K562 (cell line): ENCODE data around the gene NCL. TPM values are rescaled to one million over a fixed set of nuclear protein-coding genes. Genes with fewer than 3 reads are reported as not detected.

Experiments used
- ATAC-seq: fragments of 200-7000 bp; cut with Tn5 transposase; 3 replicates; pipeline ENCODE4 v1.9.1; 2020; ENCODE audit warnings: moderate library complexity
- BruUV-seq: library from RNA; stranded (reverse); fragments of 400-500 nt; replicated peaks from 2 replicates; lab custom pipeline; 2021; lab: Mats Ljungman, UMichigan
- CTCF ChIA-PET: fragments of 300-600 bp; formaldehyde crosslinking; extraction: SDS; loops from one replicate; lab custom pipeline; 2021; ENCODE audit warnings: low intra/inter-chr PET ratio; lab: Yijun Ruan, JAX
- POLR2A ChIA-PET: fragments of 300-600, 350-650 bp; sonication (Branson Sonifier 250); formaldehyde crosslinking; extraction: SDS; loops from one replicate; lab custom pipeline; 2021; ENCODE audit warnings: antibody characterized with exemption, inconsistent platforms; lab: Yijun Ruan, JAX
- DNase-seq, 4 experiments: peaks; one replicate each; pipeline versions ENCODE4 v3.0.0 to v3.0.0-alpha.2; 2011 to 2018; ENCODE audit warnings: low spot score in 3 of 4, mixed read lengths in 3 of 4; ENCODE audit errors: extremely low read depth in 1 of 4
- FAIRE-seq: peaks from 2 replicates; lab custom pipeline; 2011; peaks lifted over from hg19 to GRCh38; lab: Jason Lieb, UNC
- H2AFZ ChIP-seq: 2 replicates; pipeline ENCODE4 v1.6.0; 2011; ENCODE audit warnings: low read depth, low read length, control low read depth, inconsistent platforms
- H3K27ac ChIP-seq: fragments of 200-600 bp; 3 replicates; pipeline ENCODE4 v1.8.0; 2011; ENCODE audit warnings: low read depth, mild to moderate bottlenecking, control low read depth, inconsistent platforms, low read length, moderate library complexity, mixed read lengths; ENCODE audit errors: extremely low read depth
- H3K27me3 ChIP-seq, 2 experiments: fragments of 300-600 bp in 1 of 2; 2 replicates in 1 of 2; 3 replicates in 1 of 2; pipeline versions ENCODE4 v1.6.0 to v1.8.0; 2011; ENCODE audit warnings: inconsistent platforms in 2 of 2, low read length in 2 of 2, mild to moderate bottlenecking in 1 of 2, mixed read lengths in 1 of 2, moderate library complexity in 1 of 2; ENCODE audit not compliant: control insufficient read depth in 2 of 2, insufficient read depth in 2 of 2
- H3K36me3 ChIP-seq: fragments of 300-600 bp; 3 replicates; pipeline ENCODE4 v1.8.0; 2011; ENCODE audit warnings: mild to moderate bottlenecking, low read length, inconsistent platforms; ENCODE audit not compliant: control insufficient read depth, insufficient read depth
- H3K4me1 ChIP-seq, 2 experiments: fragments of 200-600 bp in 1 of 2; replicated peaks in 1 of 2; 2 replicates in 1 of 2; 3 replicates in 1 of 2; pipeline versions ENCODE4 v1.5.1 to v1.8.0; 2011; ENCODE audit warnings: inconsistent platforms in 2 of 2, low read length in 2 of 2, mild to moderate bottlenecking in 1 of 2, mixed read lengths in 1 of 2, moderate library complexity in 1 of 2; ENCODE audit not compliant: control insufficient read depth in 2 of 2, insufficient read depth in 2 of 2
- H3K4me2 ChIP-seq: 2 replicates; pipeline ENCODE4 v1.6.1; 2011; ENCODE audit warnings: low read length, control low read depth, inconsistent platforms, mixed read lengths; ENCODE audit not compliant: insufficient read depth
- H3K4me3 ChIP-seq: fragments of 200-600 bp; sonication (generic), shearing (Covaris generic); 2 replicates; pipeline ENCODE4 v1.5.1; 2016; ENCODE audit warnings: control low read depth, inconsistent platforms
- H3K79me2 ChIP-seq: fragments of 200-600 bp; 3 replicates; pipeline ENCODE4 v1.8.0; 2011; ENCODE audit warnings: low read length, inconsistent platforms; ENCODE audit not compliant: control insufficient read depth, insufficient read depth
- H3K9ac ChIP-seq, 2 experiments: 2 replicates each; pipeline versions ENCODE4 v1.6.0 to v1.6.1; 2011; ENCODE audit warnings: low read depth in 2 of 2, low read length in 2 of 2, control low read depth in 1 of 2, inconsistent platforms in 1 of 2, mild to moderate bottlenecking in 1 of 2, mixed read lengths in 1 of 2; ENCODE audit not compliant: insufficient read depth in 1 of 2
- H3K9me1 ChIP-seq: one replicate; pipeline ENCODE4 v1.6.0; 2011; ENCODE audit warnings: inconsistent platforms, mild to moderate bottlenecking, low read length, moderate library complexity; ENCODE audit not compliant: control insufficient read depth, insufficient read depth
- H3K9me3 ChIP-seq: replicated peaks from 2 replicates; pipeline ENCODE4 v1.5.1; 2011; ENCODE audit warnings: low read depth, low read length, inconsistent platforms; ENCODE audit not compliant: control insufficient read depth, insufficient read depth
- H4K20me1 ChIP-seq: replicated peaks from 2 replicates; pipeline ENCODE4 v1.6.1; 2011; ENCODE audit warnings: low read length, inconsistent platforms, mixed read lengths; ENCODE audit not compliant: control insufficient read depth, insufficient read depth
- ATF4 ChIP-seq: fragments of 450-650 bp; formaldehyde crosslinking; IDR thresholded peaks from 2 replicates; pipeline ENCODE4 v1.4.0; 2022; ENCODE audit warnings: mild to moderate bottlenecking, moderate library complexity
- NR2C2 ChIP-seq, 2 experiments: fragments of 200-800 bp in 1 of 2; sonication (Bioruptor generic) in 1 of 2; sonication (generic) in 1 of 2; formaldehyde crosslinking in 1 of 2; IDR thresholded peaks; 2 replicates each; pipeline versions ENCODE4 v1.6.1 to v1.8.0; 2016 to 2022; ENCODE audit warnings: mild to moderate bottlenecking in 1 of 2, missing compliant biosample characterization in 1 of 2, missing genetic modification characterization in 1 of 2, missing genetic modification reagents in 1 of 2
- PHF8 ChIP-seq: fragments of 200-600 bp; sonication (generic); IDR thresholded peaks from 2 replicates; pipeline ENCODE4 v1.6.1; 2012; ENCODE audit warnings: mixed run types, mild to moderate bottlenecking, inconsistent platforms, low read length, moderate library complexity, borderline replicate concordance
- RAD21 ChIP-seq, 2 experiments: fragments of 250-450 bp in 1 of 2; fragments of 450-650 bp in 1 of 2; sonication (Bioruptor Pico) in 1 of 2; formaldehyde crosslinking in 1 of 2; IDR thresholded peaks in 1 of 2; conservative IDR thresholded peaks in 1 of 2; 2 replicates each; pipeline versions ENCODE4 v1.4.0 to v1.8.0; 2020 to 2022; ENCODE audit warnings: mild to moderate bottlenecking in 2 of 2, moderate library complexity in 1 of 2
- TFAM ChIP-seq: fragments of 250-450 bp; sonication (Bioruptor Pico); conservative IDR thresholded peaks from 2 replicates; pipeline ENCODE4 v1.5.0; 2021; ENCODE audit warnings: mild to moderate bottlenecking, moderate library complexity
- YBX1 ChIP-seq: fragments of 450-650 bp; IDR thresholded peaks from 2 replicates; pipeline ENCODE4 v1.7.1; 2016; ENCODE audit warnings: mild to moderate bottlenecking
- ZBTB49 ChIP-seq: sonication (generic); formaldehyde crosslinking; IDR thresholded peaks from 2 replicates; pipeline ENCODE4 v1.8.0; 2022; ENCODE audit warnings: missing genetic modification reagents, mild to moderate bottlenecking, borderline replicate concordance
- WGBS: fragments of 100-300 bp; shearing (Covaris generic); methylation state at CpG from one replicate; pipeline ENCODE4 v1.1.6; 2016; ENCODE audit warnings: low coverage, mixed read lengths; ENCODE audit not compliant: insufficient coverage; ENCODE audit errors: missing lambda C conversion rate; 5-methylcytosine and 5-hydroxymethylcytosine counted together
- in situ Hi-C: fragments of 300-500 bp; cut with MboI; formaldehyde crosslinking; loops from 4 replicates; pipeline ENCODE4 v1.15.0; 2018; ENCODE audit warnings: inconsistent platforms, mixed read lengths
- intact Hi-C: fragments of 100-400 bp; cut with micrococcal nuclease; formaldehyde crosslinking; loops from 2 replicates; pipeline ENCODE4 v1.14.2; 2022
- polyA plus RNA-seq, 8 experiments: library from polyadenylated mRNA; depleted of rRNA in 4 of 8; stranded (reverse) in 5 of 8; unstranded in 3 of 8; fragments of >200 nt; fragmentation: Nextera tagmentation in 2 of 8; fragmentation: Illumina TruSeq in 1 of 8; extraction: Ambion mirVana in 2 of 8; extraction: Trizol in 1 of 8; gene quantifications; 2 replicates each; pipeline versions ENCODE4 v1.2.1 to v1.2.3, GENCODE V29; 2011 to 2014; ENCODE audit warnings: inconsistent platforms in 1 of 8, missing spikeins in 1 of 8
- total RNA-seq, 7 experiments: library from RNA; depleted of rRNA in 6 of 7; stranded (reverse); fragments of >200 nt in 6 of 7; fragmentation: Illumina TruSeq in 2 of 7; extraction: Trizol in 2 of 7; gene quantifications; 2 replicates each; pipeline versions ENCODE4 v1.2.1 to v1.2.3, GENCODE V29; 2011 to 2021; ENCODE audit warnings: low replicate concordance in 1 of 7
- TF ChIP-seq, protein P1 (sequence below), 3 experiments: IDR thresholded peaks in 2 of 3; conservative IDR thresholded peaks in 1 of 3; 2 replicates each; pipeline ENCODE4 v1.5.1; 2011 to 2012; ENCODE audit warnings: low read length in 3 of 3, mild to moderate bottlenecking in 3 of 3, control low read depth in 2 of 3, improper control_type of control experiment in 1 of 3, inconsistent platforms in 1 of 3, low read depth in 1 of 3, mixed read lengths in 1 of 3, moderate library complexity in 1 of 3; ENCODE audit not compliant: insufficient read depth in 2 of 3
- TF ChIP-seq, protein P2 (sequence below): fragments of 450-650 bp; IDR thresholded peaks from 2 replicates; pipeline ENCODE4 v1.6.1; 2018; ENCODE audit warnings: mild to moderate bottlenecking, low read depth; ENCODE audit not compliant: partially characterized antibody

NCL gene
- total and polyA plus RNA-seq, 9 of the 15 experiments (the other 6 are each of a cell fraction or from before 2014, with no cell fraction given): 80.9 to 732 (median 361) TPM

DNA sequence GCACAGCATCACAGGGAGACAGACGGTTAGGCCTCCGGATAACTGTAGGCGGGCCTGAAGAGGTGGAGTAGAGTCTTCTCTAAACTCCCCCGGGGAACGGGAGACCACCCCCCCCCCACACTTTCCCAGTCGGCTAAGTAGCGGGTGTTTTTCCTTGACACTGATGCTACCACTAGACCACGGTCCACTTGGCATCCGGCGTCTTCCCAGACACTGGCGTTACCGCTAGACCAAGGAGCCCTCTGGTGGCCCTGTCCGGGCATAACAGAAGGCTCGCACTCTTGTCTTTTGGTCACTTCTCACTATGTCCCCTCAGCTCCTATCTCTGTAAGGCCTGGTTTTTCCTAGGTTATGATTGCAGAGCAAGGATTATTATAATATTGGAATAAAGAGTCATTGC, 25.7 kb upstream of the NCL start:
- no peak overlapping the region for H3K9ac ChIP-seq
- POLR2A ChIA-PET: interaction anchor here (0.6 kb wide), 1 partner anchor 250 kb away, joined by 3 read pairs; no protein-coding TSS in a partner anchor
- intact Hi-C loops: loop anchor here (2.0 kb wide), 1 partner anchor 263 kb away; no protein-coding TSS in a partner anchor
- DNase-seq (peak in 1 of 4 experiments; percentile 22), FAIRE-seq (no peak), ATAC-seq (peak; percentile 61; the same call in 2 of the 3 replicates)
- H3K4me2 ChIP-seq: no peak overlapping the region
- CTCF ChIA-PET: no interaction called here
- no peak overlapping the region for H3K4me3 ChIP-seq
- H3K9me3 ChIP-seq: no peaks in the 10 kb centered on the region
- in situ Hi-C loops: no loop called here
- no peaks in the 10 kb centered on the region for H3K4me1 ChIP-seq
- H3K79me2 ChIP-seq: no peaks in the 10 kb centered on the region
- no peak overlapping the region for H3K27ac ChIP-seq
- no peak overlapping the region for H2AFZ ChIP-seq
- no TSS peak for BruUV-seq
- no peaks in the 10 kb centered on the region for H4K20me1 ChIP-seq
- no peaks in the 10 kb centered on the region for H3K36me3 ChIP-seq
- no peaks in the 10 kb centered on the region for H3K27me3 ChIP-seq
- H3K9me1 ChIP-seq: no peaks in the 10 kb centered on the region
- WGBS: 46% methylated on average over 11 of the region's 14 CpGs
- TF ChIP-seq YBX1: no peak
- TF ChIP-seq TFAM: no peak
- no peak for TF ChIP-seq NR2C2 (CRISPR knock-in tag; IDR thresholded peaks at IDR 0.05)
- no peak for TF ChIP-seq NR2C2 (tag; IDR thresholded peaks at IDR 0.05)
- TF ChIP-seq, protein P1, sequence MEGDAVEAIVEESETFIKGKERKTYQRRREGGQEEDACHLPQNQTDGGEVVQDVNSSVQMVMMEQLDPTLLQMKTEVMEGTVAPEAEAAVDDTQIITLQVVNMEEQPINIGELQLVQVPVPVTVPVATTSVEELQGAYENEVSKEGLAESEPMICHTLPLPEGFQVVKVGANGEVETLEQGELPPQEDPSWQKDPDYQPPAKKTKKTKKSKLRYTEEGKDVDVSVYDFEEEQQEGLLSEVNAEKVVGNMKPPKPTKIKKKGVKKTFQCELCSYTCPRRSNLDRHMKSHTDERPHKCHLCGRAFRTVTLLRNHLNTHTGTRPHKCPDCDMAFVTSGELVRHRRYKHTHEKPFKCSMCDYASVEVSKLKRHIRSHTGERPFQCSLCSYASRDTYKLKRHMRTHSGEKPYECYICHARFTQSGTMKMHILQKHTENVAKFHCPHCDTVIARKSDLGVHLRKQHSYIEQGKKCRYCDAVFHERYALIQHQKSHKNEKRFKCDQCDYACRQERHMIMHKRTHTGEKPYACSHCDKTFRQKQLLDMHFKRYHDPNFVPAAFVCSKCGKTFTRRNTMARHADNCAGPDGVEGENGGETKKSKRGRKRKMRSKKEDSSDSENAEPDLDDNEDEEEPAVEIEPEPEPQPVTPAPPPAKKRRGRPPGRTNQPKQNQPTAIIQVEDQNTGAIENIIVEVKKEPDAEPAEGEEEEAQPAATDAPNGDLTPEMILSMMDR (IDR thresholded peaks at IDR 0.05 in 2 of 3, conservative IDR thresholded peaks at IDR 0.05 in 1 of 3; ENCODE audit: insufficient read depth in 2 of 3, low read depth in 1 of 3, low read length in 3 of 3): peak; percentile 45 to 48 (median 46); a peak in 4 of 6 replicates
- peak in 1 of 2 experiments; percentile 53; a peak in 2 of 4 replicates for TF ChIP-seq RAD21 (CRISPR knock-in tag; conservative IDR thresholded peaks at IDR 0.05 in 1 of 2, IDR thresholded peaks at IDR 0.05 in 1 of 2)
- no peak for TF ChIP-seq PHF8
- TF ChIP-seq, protein P2, sequence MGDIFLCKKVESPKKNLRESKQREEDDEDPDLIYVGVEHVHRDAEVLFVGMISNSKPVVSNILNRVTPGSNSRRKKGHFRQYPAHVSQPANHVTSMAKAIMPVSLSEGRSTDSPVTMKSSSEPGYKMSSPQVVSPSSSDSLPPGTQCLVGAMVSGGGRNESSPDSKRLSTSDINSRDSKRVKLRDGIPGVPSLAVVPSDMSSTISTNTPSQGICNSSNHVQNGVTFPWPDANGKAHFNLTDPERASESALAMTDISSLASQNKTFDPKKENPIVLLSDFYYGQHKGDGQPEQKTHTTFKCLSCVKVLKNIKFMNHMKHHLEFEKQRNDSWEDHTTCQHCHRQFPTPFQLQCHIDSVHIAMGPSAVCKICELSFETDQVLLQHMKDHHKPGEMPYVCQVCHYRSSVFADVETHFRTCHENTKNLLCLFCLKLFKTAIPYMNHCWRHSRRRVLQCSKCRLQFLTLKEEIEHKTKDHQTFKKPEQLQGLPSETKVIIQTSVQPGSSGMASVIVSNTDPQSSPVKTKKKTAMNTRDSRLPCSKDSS: peak; percentile 9
- TF ChIP-seq ZBTB49 (CRISPR knock-in tag): no peak
- no peak for TF ChIP-seq ATF4
